Measurements from ENCODE around the gene TMEM242.

GRCh38 chr6:157261606-157262005 lies 61.7 kb downstream of the TMEM242 start:
- TF ChIP-seq EZH2 (IDR thresholded peaks at IDR 0.05; ENCODE audit: borderline replicate concordance, low read length), result no peak
- no peak for TF ChIP-seq CTCF (conservative IDR thresholded peaks at IDR 0.05 in 1 of 2, IDR thresholded peaks at IDR 0.05 in 1 of 2; ENCODE audit: extremely low read depth in 1 of 2, insufficient read depth in 1 of 2, low read depth in 1 of 2, low read length in 2 of 2)
